WTC11 (cell line): Measurements from ENCODE around the gene CCDC60. TPM values are rescaled to one million over a fixed set of nuclear protein-coding genes. Genes with fewer than 3 reads are reported as not detected.

Source experiments
- ATAC-seq: fragments of 200-7000 bp; cut with Tn5 transposase; 2 replicates; pipeline ENCODE4 v1.10.0; 2021; ENCODE audit warnings: mild to moderate bottlenecking, moderate library complexity
- Bru-seq: library from RNA; stranded (reverse); fragments of 400-500 nt; gene quantifications from one replicate; lab custom pipeline; 2021; lab: Mats Ljungman, UMichigan
- CTCF ChIA-PET: fragments of 300-600 bp; sonication (Branson Sonifier 250); formaldehyde crosslinking; loops from one replicate; lab custom pipeline; 2021; ENCODE audit warnings: antibody characterized with exemption; lab: Charles Lee
- POLR2A ChIA-PET: fragments of 350-600 bp; sonication (Branson Sonifier 250); formaldehyde crosslinking; loops from one replicate; lab custom pipeline; 2021; ENCODE audit warnings: antibody characterized with exemption; lab: Charles Lee
- DNase-seq: peaks from one replicate; pipeline ENCODE4 v3.0.0; 2021; ENCODE audit warnings: low spot score
- H3K27ac Mint-ChIP-seq: 2 replicates; pipeline ENCODE4 v1.8.0; 2021; ENCODE audit warnings: mixed read lengths
- H3K27me3 Mint-ChIP-seq: 2 replicates; pipeline ENCODE4 v1.8.0; 2021; ENCODE audit warnings: low read depth, mild to moderate bottlenecking, moderate library complexity, mixed read lengths
- H3K36me3 Mint-ChIP-seq: 2 replicates; pipeline ENCODE4 v1.8.0; 2021; ENCODE audit warnings: mixed read lengths
- H3K4me1 Mint-ChIP-seq: 2 replicates; pipeline ENCODE4 v1.8.0; 2022; ENCODE audit warnings: mixed read lengths
- H3K4me3 Mint-ChIP-seq: 2 replicates; pipeline ENCODE4 v1.8.0; 2021; ENCODE audit warnings: mild to moderate bottlenecking, moderate library complexity, mixed read lengths
- H3K9me3 Mint-ChIP-seq: 2 replicates; pipeline ENCODE4 v1.8.0; 2021; ENCODE audit warnings: mixed read lengths
- AFF4 ChIP-seq: sonication (generic); formaldehyde crosslinking; IDR thresholded peaks from 2 replicates; pipeline ENCODE4 v1.8.1; 2023; ENCODE audit warnings: mild to moderate bottlenecking, missing genetic modification reagents, borderline replicate concordance
- FOXK1 ChIP-seq: sonication (generic); formaldehyde crosslinking; IDR thresholded peaks from 2 replicates; pipeline ENCODE4 v1.8.0; 2022; ENCODE audit warnings: mild to moderate bottlenecking, moderate library complexity, missing genetic modification reagents
- HMGA2 ChIP-seq: fragments of 250-450 bp; sonication (Bioruptor Pico); IDR thresholded peaks from 2 replicates; pipeline ENCODE4 v1.4.0; 2021; ENCODE audit warnings: mild to moderate bottlenecking, moderate library complexity
- IRF2 ChIP-seq: sonication (generic); formaldehyde crosslinking; IDR thresholded peaks from 2 replicates; pipeline ENCODE4 v1.8.0; 2022; ENCODE audit warnings: low read depth, missing genetic modification reagents, borderline replicate concordance
- MYBL2 ChIP-seq: sonication (generic); formaldehyde crosslinking; IDR thresholded peaks from 2 replicates; pipeline ENCODE4 v1.8.1; 2023; ENCODE audit warnings: mild to moderate bottlenecking, moderate library complexity, missing genetic modification reagents
- NR2C2 ChIP-seq: sonication (generic); formaldehyde crosslinking; IDR thresholded peaks from 2 replicates; pipeline ENCODE4 v1.8.0; 2022; ENCODE audit warnings: mild to moderate bottlenecking, missing genetic modification reagents
- ZNF121 ChIP-seq: sonication (generic); formaldehyde crosslinking; IDR thresholded peaks from 2 replicates; pipeline ENCODE4 v1.8.0; 2023; ENCODE audit warnings: missing genetic modification reagents
- ZNF138 ChIP-seq: sonication (generic); formaldehyde crosslinking; conservative IDR thresholded peaks from 2 replicates; pipeline ENCODE4 v1.8.1; 2022; ENCODE audit warnings: mild to moderate bottlenecking, moderate library complexity, missing genetic modification reagents
- ZNF232 ChIP-seq: sonication (generic); formaldehyde crosslinking; IDR thresholded peaks from 2 replicates; pipeline ENCODE4 v1.8.0; 2022; ENCODE audit warnings: mild to moderate bottlenecking, missing genetic modification reagents
- long read RNA-seq, 3 experiments: library from RNA in 1 of 3; library from capped mRNA in 1 of 3; library from polyadenylated mRNA in 1 of 3; unstranded in 2 of 3; stranded (forward) in 1 of 3; transcript quantifications; one replicate each; pipeline ENCODE4 v2.0.0, GENCODE V29; 2021
- total RNA-seq: library from RNA; stranded (reverse); gene quantifications from 3 replicates; pipeline ENCODE4 v1.2.3, GENCODE V29; 2021

CCDC60 gene
- total RNA-seq, result 0.57 to 1.1 TPM (median 0.82 TPM) in 3 replicates
- Bru-seq, nascent RNA, result percentile 17 among the genes with signal in this experiment
- long read RNA-seq, experiment 1, partial matches to known transcripts, result 0 of 1 reads
- long read RNA-seq, experiment 1, other reads (novel, unspliced or antisense), result 1 of 1 reads
- long read RNA-seq, experiment 2, partial matches to known transcripts, result 1 of 2 reads
- long read RNA-seq, experiment 2, other reads (novel, unspliced or antisense), result 1 of 2 reads
- long read RNA-seq, experiment 3, result 0 reads

- Mint-ChIP-seq H3K4me3 (peak within 1 kb of the TSS; percentile 57), H3K27me3 (peaks cover 80% of the 10 kb centered on the region), H3K36me3 (no peaks in the 10 kb centered on the region), H3K9me3 (no peaks in the 10 kb centered on the region), H3K4me1 (peaks cover 28% of the 10 kb centered on the region), H3K27ac (no peak within 1 kb of the TSS)
- DNase-seq, result peak; percentile 94
- CTCF ChIA-PET, result interaction anchor here (0.6 to 1.5 kb wide), 2 partner anchors 77 to 308 kb away, joined by 3 to 5 read pairs; no protein-coding TSS in a partner anchor
- ATAC-seq, result peak; percentile 95
- TF ChIP-seq MYBL2 (CRISPR knock-in tag), result no peak
- TF ChIP-seq NR2C2 (CRISPR knock-in tag), result 0 out of 2 replicates have a peak, but pooled peaks have one; percentile 39
- POLR2A ChIA-PET, result no interaction called here
Observed at GRCh38 chr12:119334430-119335170, at the start of gene CCDC60. Gene CCDC60, plus strand, starts transcription at chr12:119334729. Its CDS starts 448 bp downstream, at chr12:119335177.

- H3K4me1 Mint-ChIP-seq, result no peaks in the 10 kb centered on the region
- peaks cover 2% of the 10 kb centered on the region for H3K27me3 Mint-ChIP-seq
- DNase-seq (no peak), ATAC-seq (no peak)
- peaks cover 14% of the 10 kb centered on the region for H3K9me3 Mint-ChIP-seq
- POLR2A ChIA-PET, result no interaction called here
- H3K27ac Mint-ChIP-seq, result no peak overlapping the region
- CTCF ChIA-PET, result no interaction called here
- 0 out of 2 replicates have a peak, but pooled peaks cover 3% of the 10 kb centered on the region for H3K36me3 Mint-ChIP-seq
- TF ChIP-seq ZNF121 (CRISPR knock-in tag), result no peak
- TF ChIP-seq IRF2 (CRISPR knock-in tag), result no peak
- no peak for TF ChIP-seq ZNF232 (CRISPR knock-in tag)
- TF ChIP-seq AFF4 (CRISPR knock-in tag), result no peak
- no peak overlapping the region for H3K4me3 Mint-ChIP-seq
Observed at GRCh38 chr12:119288576-119288975, 46.0 kb upstream of the CCDC60 start.

- CTCF ChIA-PET, result interaction anchor here (1.1 to 1.9 kb wide), 3 partner anchors 58 to 151 kb away, joined by 3 to 7 read pairs (median 4); no protein-coding TSS in a partner anchor
- ATAC-seq, result no peak
- no peak overlapping the region for H3K27ac Mint-ChIP-seq
Observed at GRCh38 chr12:119292893-119293630, 41.5 kb upstream of the CCDC60 start.

GRCh38 chr12:119294211-119294610, 40.3 kb upstream of the CCDC60 start:
- Mint-ChIP-seq H3K27me3 (peaks cover 2% of the 10 kb centered on the region; the same call in 1 of the 2 replicates), H3K4me3 (no peak overlapping the region), H3K27ac (no peak overlapping the region), H3K9me3 (peaks cover 8% of the 10 kb centered on the region; the same call in 1 of the 2 replicates), H3K36me3 (no peaks in the 10 kb centered on the region), H3K4me1 (no peaks in the 10 kb centered on the region)
- POLR2A ChIA-PET, result no interaction called here
- no peak for ATAC-seq
- DNase-seq, result no peak
- TF ChIP-seq FOXK1 (CRISPR knock-in tag) (no peak), HMGA2 (CRISPR knock-in tag) (no peak)
- CTCF ChIA-PET, result interaction anchor here (1.6 to 1.9 kb wide), 2 partner anchors 59 to 119 kb away, joined by 5 to 7 read pairs; no protein-coding TSS in a partner anchor

More at GRCh38 chr12:119292893-119293630, 41.5 kb upstream of the CCDC60 start:
- Mint-ChIP-seq H3K4me1 (no peaks in the 10 kb centered on the region), H3K9me3 (peaks cover 8% of the 10 kb centered on the region; the same call in 1 of the 2 replicates)
- POLR2A ChIA-PET, result no interaction called here
- no peak for DNase-seq
- no peak for TF ChIP-seq ZNF138 (CRISPR knock-in tag)
- TF ChIP-seq, all 79 proteins: peak for 0
- Mint-ChIP-seq H3K4me3 (no peak overlapping the region), H3K27me3 (peaks cover 2% of the 10 kb centered on the region; the same call in 1 of the 2 replicates), H3K36me3 (no peaks in the 10 kb centered on the region)
